Measurements from ENCODE around the gene SNORC. TPM values are rescaled to one million over a fixed set of nuclear protein-coding genes. Genes with fewer than 3 reads are reported as not detected.

The SNORC gene
- total and polyA plus RNA-seq, 9 of the 15 experiments (the other 6 are each of a cell fraction or from before 2014, with no cell fraction given): 0.14 to 2.5 (median 0.72) TPM; not detected in 2

DNA sequence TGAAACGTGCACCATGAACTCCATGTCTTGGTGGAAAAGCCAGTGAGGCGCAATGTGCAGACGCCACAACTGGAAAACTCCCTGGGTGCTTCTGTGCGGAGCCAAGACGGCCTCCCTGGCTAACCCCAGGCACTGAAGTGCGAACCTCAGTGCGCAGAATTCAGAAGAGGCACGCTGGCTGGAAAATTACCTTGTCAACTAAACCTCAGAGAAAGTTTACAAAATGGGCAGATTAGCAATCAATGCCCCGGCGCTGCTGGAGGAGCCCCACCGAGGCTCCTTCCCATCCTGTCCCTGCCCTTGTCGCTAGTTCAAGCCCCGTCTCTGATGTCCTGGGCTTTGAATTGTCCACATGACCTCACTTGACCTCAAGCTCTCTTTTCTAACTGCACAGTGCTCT is 22.2 kb downstream of the SNORC start:
- H3K9me1 ChIP-seq (ENCODE audit: control insufficient read depth, insufficient read depth, low read length): no peaks in the 10 kb centered on the region
- peaks cover 0 to 52% of the 10 kb centered on the region in 2 experiments; a peak in 3 of 5 replicates for H3K27me3 ChIP-seq (ENCODE audit: control insufficient read depth in 2 of 2, insufficient read depth in 2 of 2, low read length in 2 of 2)
- H3K36me3 ChIP-seq (ENCODE audit: control insufficient read depth, insufficient read depth, low read length): no peaks in the 10 kb centered on the region
- H2AFZ ChIP-seq (ENCODE audit: low read depth, low read length): no peak overlapping the region
- no peak overlapping the region for H3K9ac ChIP-seq (ENCODE audit: insufficient read depth in 1 of 2, low read depth in 2 of 2, low read length in 2 of 2)
- intact Hi-C loops (cut with micrococcal nuclease): no loop called here
- no peak for ATAC-seq
- 18% methylated on average over 11 of the region's 13 CpGs for WGBS (ENCODE audit: insufficient coverage, low coverage, missing lambda C conversion rate)
- H3K27ac ChIP-seq (ENCODE audit: extremely low read depth, low read depth, low read length): no peak overlapping the region
- H3K4me2 ChIP-seq (ENCODE audit: insufficient read depth, low read length): no peak overlapping the region
- no peaks in the 10 kb centered on the region for H3K9me3 ChIP-seq (replicated peaks; ENCODE audit: control insufficient read depth, insufficient read depth, low read depth, low read length)
- CTCF ChIA-PET (ENCODE audit: low intra/inter-chr PET ratio): no interaction called here
- H4K20me1 ChIP-seq (replicated peaks; ENCODE audit: control insufficient read depth, insufficient read depth, low read length): no peaks in the 10 kb centered on the region
- no peak for DNase-seq (ENCODE audit: extremely low read depth in 1 of 4, low spot score in 3 of 4)
- no TSS peak for BruUV-seq (replicated peaks)
- FAIRE-seq: no peak
- no peaks in the 10 kb centered on the region for H3K79me2 ChIP-seq (ENCODE audit: control insufficient read depth, insufficient read depth, low read length)
- in situ Hi-C loops (cut with MboI): no loop called here
- peaks cover 5 to 11% of the 10 kb centered on the region in 2 experiments; a peak in 3 of 5 replicates for H3K4me1 ChIP-seq (replicated peaks in 1 of 2; ENCODE audit: control insufficient read depth in 2 of 2, insufficient read depth in 2 of 2, low read length in 2 of 2)
- no peak for TF ChIP-seq STAT5A (IDR thresholded peaks at IDR 0.05; ENCODE audit: borderline replicate concordance, low read length)
- TF ChIP-seq, protein P1, sequence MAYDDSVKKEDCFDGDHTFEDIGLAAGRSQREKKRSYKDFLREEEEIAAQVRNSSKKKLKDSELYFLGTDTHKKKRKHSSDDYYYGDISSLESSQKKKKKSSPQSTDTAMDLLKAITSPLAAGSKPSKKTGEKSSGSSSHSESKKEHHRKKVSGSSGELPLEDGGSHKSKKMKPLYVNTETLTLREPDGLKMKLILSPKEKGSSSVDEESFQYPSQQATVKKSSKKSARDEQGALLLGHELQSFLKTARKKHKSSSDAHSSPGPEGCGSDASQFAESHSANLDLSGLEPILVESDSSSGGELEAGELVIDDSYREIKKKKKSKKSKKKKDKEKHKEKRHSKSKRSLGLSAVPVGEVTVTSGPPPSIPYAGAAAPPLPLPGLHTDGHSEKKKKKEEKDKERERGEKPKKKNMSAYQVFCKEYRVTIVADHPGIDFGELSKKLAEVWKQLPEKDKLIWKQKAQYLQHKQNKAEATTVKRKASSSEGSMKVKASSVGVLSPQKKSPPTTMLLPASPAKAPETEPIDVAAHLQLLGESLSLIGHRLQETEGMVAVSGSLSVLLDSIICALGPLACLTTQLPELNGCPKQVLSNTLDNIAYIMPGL (CRISPR knock-in tag; IDR thresholded peaks at IDR 0.05): no peak
- TF ChIP-seq ATF2 (CRISPR knock-in tag; IDR thresholded peaks at IDR 0.05): no peak
- no peak for TF ChIP-seq HDAC3 (IDR thresholded peaks at IDR 0.05; ENCODE audit: borderline replicate concordance, partially characterized antibody)
- TF ChIP-seq, protein P2, sequence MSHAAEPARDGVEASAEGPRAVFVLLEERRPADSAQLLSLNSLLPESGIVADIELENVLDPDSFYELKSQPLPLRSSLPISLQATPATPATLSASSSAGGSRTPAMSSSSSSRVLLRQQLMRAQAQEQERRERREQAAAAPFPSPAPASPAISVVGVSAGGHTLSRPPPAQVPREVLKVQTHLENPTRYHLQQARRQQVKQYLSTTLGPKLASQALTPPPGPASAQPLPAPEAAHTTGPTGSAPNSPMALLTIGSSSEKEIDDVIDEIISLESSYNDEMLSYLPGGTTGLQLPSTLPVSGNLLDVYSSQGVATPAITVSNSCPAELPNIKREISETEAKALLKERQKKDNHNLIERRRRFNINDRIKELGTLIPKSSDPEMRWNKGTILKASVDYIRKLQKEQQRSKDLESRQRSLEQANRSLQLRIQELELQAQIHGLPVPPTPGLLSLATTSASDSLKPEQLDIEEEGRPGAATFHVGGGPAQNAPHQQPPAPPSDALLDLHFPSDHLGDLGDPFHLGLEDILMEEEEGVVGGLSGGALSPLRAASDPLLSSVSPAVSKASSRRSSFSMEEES (CRISPR knock-in tag; IDR thresholded peaks at IDR 0.05): no peak
- H3K4me3 ChIP-seq: no peak overlapping the region
- POLR2A ChIA-PET: interaction anchor here (0.5 kb wide), 1 partner anchor 160 kb away, joined by 4 read pairs; no protein-coding TSS in a partner anchor
